Panc1 (cell line): ENCODE data around the gene SPEM1.

ENCODE experiments used
- CTCF ChIP-seq: fragments of 450-650 bp; IDR thresholded peaks from 2 replicates; pipeline ENCODE4 v1.5.1; 2017; ENCODE audit warnings: mild to moderate bottlenecking
- POLR2AphosphoS5 ChIP-seq: IDR thresholded peaks from 2 replicates; pipeline ENCODE4 v1.6.1; 2012; ENCODE audit warnings: mild to moderate bottlenecking, low read depth, low read length, moderate library complexity
- TCF7L2 ChIP-seq: IDR thresholded peaks from 2 replicates; pipeline ENCODE4 v1.6.1; 2011; ENCODE audit warnings: mild to moderate bottlenecking, low read depth, low read length, inconsistent platforms
- TF ChIP-seq, protein P1 (sequence below), 2 experiments: IDR thresholded peaks; 2 replicates each; pipeline ENCODE4 v1.6.1; 2011 to 2012; ENCODE audit warnings: low read depth in 2 of 2, control low read depth in 1 of 2, low read length in 1 of 2, mild to moderate bottlenecking in 1 of 2, moderate library complexity in 1 of 2; ENCODE audit not compliant: insufficient read depth in 1 of 2

GRCh38 chr17:7426896-7427489, 6.9 kb downstream of the SPEM1 start:
- TF ChIP-seq TCF7L2: no peak
- no peak for TF ChIP-seq POLR2AphosphoS5
- TF ChIP-seq CTCF: no peak
- TF ChIP-seq, protein P1, sequence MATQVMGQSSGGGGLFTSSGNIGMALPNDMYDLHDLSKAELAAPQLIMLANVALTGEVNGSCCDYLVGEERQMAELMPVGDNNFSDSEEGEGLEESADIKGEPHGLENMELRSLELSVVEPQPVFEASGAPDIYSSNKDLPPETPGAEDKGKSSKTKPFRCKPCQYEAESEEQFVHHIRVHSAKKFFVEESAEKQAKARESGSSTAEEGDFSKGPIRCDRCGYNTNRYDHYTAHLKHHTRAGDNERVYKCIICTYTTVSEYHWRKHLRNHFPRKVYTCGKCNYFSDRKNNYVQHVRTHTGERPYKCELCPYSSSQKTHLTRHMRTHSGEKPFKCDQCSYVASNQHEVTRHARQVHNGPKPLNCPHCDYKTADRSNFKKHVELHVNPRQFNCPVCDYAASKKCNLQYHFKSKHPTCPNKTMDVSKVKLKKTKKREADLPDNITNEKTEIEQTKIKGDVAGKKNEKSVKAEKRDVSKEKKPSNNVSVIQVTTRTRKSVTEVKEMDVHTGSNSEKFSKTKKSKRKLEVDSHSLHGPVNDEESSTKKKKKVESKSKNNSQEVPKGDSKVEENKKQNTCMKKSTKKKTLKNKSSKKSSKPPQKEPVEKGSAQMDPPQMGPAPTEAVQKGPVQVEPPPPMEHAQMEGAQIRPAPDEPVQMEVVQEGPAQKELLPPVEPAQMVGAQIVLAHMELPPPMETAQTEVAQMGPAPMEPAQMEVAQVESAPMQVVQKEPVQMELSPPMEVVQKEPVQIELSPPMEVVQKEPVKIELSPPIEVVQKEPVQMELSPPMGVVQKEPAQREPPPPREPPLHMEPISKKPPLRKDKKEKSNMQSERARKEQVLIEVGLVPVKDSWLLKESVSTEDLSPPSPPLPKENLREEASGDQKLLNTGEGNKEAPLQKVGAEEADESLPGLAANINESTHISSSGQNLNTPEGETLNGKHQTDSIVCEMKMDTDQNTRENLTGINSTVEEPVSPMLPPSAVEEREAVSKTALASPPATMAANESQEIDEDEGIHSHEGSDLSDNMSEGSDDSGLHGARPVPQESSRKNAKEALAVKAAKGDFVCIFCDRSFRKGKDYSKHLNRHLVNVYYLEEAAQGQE (IDR thresholded peaks at IDR 0.05; ENCODE audit: insufficient read depth in 1 of 2, low read depth in 2 of 2, low read length in 1 of 2): no peak
